GM18508 (cell line): Measurements from ENCODE around the gene VSIR.

Source experiments
- ATAC-seq: cut with Tn5 transposase; IDR thresholded peaks from one replicate; pipeline ENCODE4 v1.9.1; 2021; ENCODE audit warnings: moderate number of reproducible peaks; ENCODE audit not compliant: insufficient read depth, unreplicated experiment

VSIR gene

GRCh38 chr10:71783917-71784678 lies 10.8 kb upstream of the VSIR start:
- no peak for ATAC-seq

GRCh38 chr10:71782917-71783490 lies 9.7 kb upstream of the VSIR start:
- ATAC-seq = no peak

DNA sequence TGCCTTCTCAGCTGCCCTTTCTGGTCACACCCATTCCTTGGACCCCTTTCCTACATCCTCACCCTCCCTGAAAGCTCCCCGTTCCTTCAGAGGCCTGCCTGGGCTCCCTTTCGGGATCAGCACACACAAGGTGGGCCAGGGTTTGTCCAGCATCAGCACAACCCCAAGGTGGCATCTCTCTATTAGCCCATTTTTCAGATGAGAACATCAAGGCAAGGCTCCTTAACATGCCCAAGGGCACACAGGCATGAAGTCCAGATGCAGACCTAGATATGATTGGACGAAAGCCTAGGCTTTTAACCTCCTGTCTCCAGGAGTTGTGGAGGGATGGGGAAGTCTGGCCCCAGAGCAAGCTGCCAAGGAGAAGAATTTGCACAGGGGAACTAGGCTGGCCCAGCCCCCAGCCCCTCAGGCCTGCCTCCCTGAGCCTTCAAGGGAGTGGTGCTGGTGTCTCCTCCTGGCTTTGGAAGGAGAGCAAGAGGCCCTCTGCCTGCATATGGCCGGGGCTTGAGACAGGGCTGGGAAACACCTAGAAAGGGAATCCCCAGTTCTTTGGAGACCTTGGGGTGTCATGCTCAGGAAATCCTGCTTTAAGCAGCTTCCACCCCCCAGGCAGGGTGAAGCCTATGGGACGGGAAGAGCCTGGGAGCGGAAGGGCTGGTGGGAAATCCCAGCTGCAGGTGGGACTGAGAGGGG lies 9.0 kb upstream of the VSIR start:
- ATAC-seq = no peak

DNA sequence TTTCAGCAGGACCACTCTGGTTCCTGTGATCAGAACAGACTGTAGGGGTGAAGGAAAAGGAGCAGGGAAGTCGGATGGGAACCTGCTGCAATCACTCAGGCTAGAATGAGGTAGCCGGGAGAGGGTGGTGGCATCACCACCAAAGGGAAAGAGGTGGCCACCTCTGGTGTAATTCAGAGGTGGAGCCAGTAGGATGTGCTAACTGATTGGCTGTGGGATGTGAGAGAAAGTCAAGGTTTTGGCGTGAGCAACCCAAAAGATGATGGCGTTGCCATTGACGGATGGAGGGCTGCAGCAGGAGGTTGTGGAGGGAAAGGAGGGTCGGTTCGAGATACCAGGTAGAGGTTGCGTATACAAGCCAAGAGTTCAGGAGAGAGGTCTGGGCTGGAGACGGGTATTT lies 7.4 kb upstream of the VSIR start:
- ATAC-seq = no peak

DNA sequence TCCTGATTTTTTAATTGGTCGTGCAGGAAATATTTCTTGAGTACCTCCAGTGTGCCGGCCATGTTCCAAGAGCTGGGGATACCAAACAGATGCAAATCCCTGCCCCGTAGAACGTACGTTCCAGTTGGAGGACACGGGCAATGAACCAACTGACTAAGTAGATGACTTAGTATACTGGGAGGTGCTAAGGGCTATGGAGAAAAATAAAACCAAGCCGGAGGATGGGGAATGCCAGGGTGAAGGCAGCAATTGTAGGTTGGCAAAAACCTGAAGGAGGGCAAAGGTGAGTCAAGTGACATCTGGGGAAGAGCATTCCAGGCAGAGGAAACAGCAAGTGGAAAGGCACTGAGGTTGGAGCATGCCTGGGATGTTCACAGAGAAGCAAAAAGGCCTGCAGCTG lies 6.8 kb upstream of the VSIR start:
- no peak for ATAC-seq

DNA sequence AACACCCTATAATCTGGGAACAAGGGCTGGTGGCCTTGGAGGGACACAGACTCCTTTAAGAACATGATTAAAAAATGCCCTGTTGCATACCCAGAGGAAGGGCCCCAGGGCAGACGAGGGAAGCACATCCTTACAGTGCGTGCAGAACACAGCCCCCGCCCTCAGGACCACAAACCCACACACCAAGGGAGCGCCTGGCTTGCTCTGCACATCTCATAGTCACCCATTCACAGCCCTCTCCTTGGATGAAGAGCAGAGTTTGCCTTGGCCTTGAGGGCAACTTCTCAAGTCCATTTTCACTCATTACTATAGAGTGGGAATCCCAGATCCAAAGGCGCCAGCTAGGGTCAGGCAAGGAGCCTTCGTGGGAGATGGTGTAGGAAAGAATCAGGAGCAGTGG lies 6.3 kb upstream of the VSIR start:
- ATAC-seq = no peak

GRCh38 chr10:71778071-71778825 lies 4.9 kb upstream of the VSIR start:
- ATAC-seq = no peak

- no peak for ATAC-seq
Measured at GRCh38 chr10:71777213-71777985, 4.1 kb upstream of the VSIR start.

DNA sequence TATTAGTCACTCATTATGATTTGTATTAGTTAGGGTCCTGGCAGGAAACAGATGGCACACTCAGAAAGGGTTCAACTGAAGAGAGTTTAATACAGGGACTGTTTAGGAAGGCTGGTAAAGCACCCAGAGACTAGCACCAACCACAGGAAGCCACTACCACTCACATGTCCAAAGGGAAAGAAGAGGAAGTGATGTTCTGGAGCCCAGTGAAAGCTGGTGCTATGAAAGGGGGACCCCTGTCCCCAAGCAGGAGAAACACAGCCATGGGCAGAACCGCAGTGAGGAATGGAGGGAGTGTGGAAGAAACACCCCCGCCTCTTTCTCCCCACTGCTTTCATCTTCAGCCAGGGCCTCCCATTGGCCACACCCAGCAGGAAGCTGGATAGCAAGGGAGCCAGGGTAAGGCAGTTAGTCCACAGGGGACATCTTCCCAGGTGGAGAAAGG lies 3.2 kb upstream of the VSIR start:
- ATAC-seq = no peak

DNA sequence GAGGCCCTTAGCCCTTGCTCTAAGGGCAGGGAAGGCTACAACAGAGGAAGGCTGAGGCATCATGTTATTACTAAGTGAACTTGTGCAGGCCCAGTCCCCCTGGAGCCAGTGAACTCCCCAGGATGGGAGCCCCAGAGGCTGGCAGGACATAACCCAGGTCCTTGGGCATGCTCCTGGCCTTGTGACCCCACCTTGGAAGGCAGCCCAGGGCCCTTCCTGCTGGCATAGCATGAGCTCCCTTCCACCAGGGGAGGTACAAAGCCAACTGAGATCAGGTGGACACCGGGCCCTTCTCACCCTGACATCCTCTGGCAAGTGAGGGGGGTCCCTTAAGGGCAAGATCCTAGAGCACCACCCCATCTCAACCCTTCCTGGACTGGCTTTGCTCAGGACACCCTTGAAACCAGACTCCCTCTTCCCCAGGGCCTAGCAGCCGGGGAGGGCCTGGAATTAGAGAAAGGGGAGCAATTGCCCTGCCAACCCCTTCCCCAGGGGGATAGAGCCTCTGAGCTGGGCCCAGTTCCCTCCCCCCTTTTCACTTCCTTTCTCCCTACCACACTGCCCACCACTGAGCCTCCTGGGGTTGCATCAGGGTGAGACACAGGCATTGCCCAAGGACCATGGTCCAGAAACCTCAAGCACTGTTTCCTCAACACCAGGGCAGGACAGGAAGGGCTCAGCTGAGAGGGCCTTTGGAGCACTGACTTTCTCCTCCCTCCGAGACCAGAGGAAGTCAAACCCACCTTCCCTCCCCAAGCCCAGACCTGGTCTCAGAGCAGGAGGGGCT lies 1.8 kb upstream of the VSIR start:
- ATAC-seq = no peak

- ATAC-seq = no peak
Measured at GRCh38 chr10:71772832-71773220, 494 bp downstream of the VSIR start.

DNA sequence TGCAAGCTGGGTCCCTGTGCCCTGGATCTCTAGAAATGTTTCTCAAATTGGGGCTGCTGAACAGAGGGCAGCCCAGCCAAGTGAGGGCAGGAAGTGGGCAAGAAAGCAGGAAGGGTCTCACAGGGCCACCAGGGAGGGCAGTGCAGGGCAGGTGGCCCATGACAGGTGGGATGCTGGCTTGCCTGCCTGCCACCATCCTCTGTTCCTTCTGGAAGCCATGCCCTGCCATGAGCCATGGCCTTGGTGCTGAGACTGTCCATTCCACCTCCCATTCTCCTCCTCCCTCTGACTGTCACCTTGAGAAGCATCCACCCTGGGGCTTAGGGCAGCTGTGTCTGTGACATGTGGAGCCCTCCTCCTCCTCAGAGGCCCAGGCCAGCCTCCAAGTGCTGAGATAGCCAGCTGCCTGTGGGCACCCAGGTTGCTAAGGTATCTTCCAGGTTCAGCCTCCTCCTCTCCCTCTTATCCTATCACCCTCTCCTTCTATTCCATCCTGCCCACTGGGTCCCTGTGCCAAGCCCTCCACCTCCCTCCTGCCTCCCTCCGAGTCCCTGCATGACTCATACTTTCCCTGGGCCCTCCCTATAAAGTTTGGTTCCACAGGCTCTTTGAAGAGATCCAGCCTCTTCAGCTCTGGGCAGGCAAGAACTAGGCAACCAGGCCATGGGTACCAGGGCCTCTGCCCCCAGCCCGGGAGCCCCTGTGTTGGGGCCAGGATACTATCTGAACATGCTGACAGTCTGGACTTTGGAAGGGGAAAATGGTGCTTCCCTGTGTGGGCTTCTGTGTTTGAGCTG lies 1.3 kb downstream of the VSIR start:
- no peak for ATAC-seq

DNA sequence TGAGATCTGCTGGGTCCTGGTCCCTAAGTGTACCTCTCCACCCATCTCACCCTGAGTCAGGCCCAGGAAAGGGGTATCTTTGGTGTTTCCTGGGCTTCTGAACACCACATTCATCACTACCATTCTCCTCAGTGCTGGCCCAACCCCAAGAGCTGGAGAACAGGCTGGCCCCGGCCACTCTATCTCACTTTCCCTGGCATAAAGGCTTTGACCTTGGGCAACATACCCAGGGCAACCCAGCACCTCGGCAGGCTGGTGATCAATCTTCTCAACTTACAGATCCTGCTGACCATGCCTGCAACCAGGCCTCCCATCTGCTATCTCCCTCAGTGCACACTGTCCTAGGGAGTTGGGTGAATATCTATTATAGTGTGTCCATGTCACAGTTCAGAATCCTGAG lies 2.1 kb downstream of the VSIR start:
- ATAC-seq = no peak

DNA sequence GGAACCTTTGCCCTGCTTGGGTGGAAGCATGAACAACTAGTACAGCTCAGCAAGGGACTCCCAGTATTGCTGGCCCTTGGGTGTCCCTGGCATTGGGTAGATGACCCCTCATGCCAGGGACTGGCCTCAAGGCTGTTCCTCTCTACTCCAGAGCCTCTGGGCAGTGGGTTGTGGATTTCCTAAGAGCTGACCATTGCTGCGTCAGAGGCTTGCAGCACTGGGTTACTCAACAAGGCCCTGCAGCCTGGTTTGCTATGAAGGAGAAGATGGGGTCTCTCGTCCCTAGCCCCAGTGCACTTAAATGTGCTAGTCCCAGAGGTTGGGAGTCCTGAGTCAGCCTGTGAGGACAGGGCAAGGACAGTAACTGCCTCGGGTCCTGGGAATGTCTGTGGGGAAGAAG lies 2.5 kb downstream of the VSIR start:
- no peak for ATAC-seq

DNA sequence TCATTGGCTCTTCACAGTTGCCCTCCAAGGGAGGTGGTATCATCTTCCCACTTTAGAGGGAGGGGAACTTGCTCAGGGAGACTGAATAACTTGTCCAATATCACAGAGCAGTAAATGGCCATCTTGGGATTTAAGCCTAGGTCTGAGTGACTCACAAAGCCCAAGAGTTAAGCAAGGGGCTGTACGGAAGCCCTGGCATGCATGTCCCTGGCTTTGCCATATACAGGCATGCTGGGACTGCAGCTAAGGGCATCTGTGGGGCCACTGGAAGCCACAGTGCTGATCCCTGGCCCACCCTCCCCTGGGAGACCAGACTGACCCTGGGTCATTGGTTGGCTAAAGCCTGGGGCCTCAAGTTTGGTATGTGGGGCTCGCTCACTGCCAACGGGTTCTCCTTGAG lies 3.1 kb downstream of the VSIR start:
- no peak for ATAC-seq

DNA sequence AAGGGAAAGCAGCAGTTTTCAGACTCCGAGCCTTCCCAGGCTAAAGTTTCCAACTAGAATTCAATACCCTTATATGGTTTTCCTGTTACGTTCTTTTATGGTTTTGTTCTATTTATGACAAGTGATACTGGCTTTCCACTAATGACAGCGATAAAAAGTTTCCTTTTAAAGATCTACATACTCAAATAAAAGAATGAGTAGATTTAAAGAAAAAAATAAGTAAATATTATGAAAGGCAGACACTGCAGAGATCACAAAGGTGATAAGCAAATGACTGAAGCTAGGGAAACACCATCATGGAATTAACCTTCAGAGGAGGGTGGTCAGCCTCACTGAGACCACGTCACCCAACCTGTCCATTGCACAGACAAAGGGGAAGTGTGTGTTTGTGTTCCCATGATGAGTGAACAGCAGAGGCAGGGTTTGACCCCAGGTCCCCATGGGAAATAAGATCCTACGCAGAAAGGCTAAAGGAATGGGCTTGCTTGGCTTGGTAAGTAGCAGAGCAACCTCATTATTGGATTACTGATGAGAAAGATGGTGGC lies 4.0 kb downstream of the VSIR start:
- peak; percentile 21 for ATAC-seq

DNA sequence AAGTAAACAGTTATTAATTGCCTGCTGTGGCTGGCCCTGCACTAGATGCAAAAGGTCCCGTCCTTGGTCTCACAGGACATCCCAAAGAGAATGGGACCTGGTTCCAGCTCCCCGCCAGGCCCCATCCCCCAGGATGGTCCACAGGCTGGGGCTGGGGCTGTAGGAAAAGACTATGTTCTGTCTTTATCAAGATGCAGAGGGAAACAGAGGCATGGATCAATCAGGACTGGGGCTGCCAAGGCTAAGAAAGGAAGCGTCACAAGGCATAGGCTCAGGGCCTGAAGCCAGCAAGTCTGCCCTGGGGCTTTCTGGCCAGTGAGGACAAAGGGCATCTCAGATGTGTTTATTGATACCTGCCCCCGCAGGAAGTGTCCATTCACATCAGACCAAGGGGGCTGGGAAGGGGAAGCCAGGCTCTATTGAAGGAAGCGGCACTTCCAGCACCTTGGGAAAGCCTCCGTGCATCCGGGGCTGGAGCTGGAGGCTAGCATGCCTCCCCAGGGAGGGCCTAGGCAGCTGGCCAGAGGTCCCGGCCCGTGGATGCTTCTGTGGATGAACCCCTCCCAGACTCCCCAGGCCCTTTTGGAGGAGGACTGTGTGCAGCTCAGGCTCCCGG lies 5.8 kb downstream of the VSIR start:
- ATAC-seq = no peak
